OCI-LY1 (cell line): ENCODE data around the gene CYB5B.

Source experiments
- H2AFZ ChIP-seq: fragments of 200-600 bp; sonication (generic), shearing (Covaris generic); 2 replicates; pipeline ENCODE4 v1.6.0; 2014; ENCODE audit warnings: antibody characterized with exemption, mild to moderate bottlenecking, low read length
- H3F3A ChIP-seq: fragments of 200-600 bp; sonication (generic), shearing (Covaris generic); 2 replicates; pipeline ENCODE4 v1.6.0; 2014; ENCODE audit warnings: mild to moderate bottlenecking, antibody characterized with exemption, low read length, moderate library complexity; ENCODE audit not compliant: insufficient read depth
- H3K27ac ChIP-seq: fragments of 200-600 bp; sonication (generic); 2 replicates; pipeline ENCODE4 v1.5.1; 2014; ENCODE audit warnings: low read length, mixed run types, mild to moderate bottlenecking, low read depth; ENCODE audit not compliant: poor library complexity, severe bottlenecking
- H3K27me3 ChIP-seq: fragments of 200-600 bp; sonication (generic); 2 replicates; pipeline ENCODE4 v1.6.0; 2014; ENCODE audit warnings: antibody characterized with exemption, mild to moderate bottlenecking, low read length, moderate library complexity; ENCODE audit not compliant: insufficient read depth
- H3K36me3 ChIP-seq: fragments of 200-600 bp; sonication (generic); 2 replicates; pipeline ENCODE4 v1.6.1; 2014; ENCODE audit warnings: mild to moderate bottlenecking, antibody characterized with exemption, low read length, moderate library complexity, mixed read lengths; ENCODE audit not compliant: insufficient read depth
- H3K4me1 ChIP-seq: fragments of 200-600 bp; sonication (generic); 2 replicates; pipeline ENCODE4 v1.5.1; 2014; ENCODE audit warnings: mild to moderate bottlenecking, low read length, moderate library complexity; ENCODE audit not compliant: insufficient read depth, severe bottlenecking
- H3K4me2 ChIP-seq: fragments of 200-600 bp; sonication (generic), shearing (Covaris generic); 2 replicates; pipeline ENCODE4 v1.6.1; 2014; ENCODE audit warnings: low read length
- H3K4me3 ChIP-seq: fragments of 200-600 bp; sonication (generic); 2 replicates; pipeline ENCODE4 v1.5.1; 2014; ENCODE audit warnings: low read length, low read depth, mild to moderate bottlenecking, mixed read lengths; ENCODE audit not compliant: poor library complexity, severe bottlenecking
- H3K79me2 ChIP-seq: fragments of 200-600 bp; shearing (Covaris generic); 2 replicates; pipeline ENCODE4 v1.6.1; 2016; ENCODE audit warnings: mixed run types, low read length, mixed read lengths; ENCODE audit not compliant: insufficient read depth
- H3K9ac ChIP-seq: fragments of 200-600 bp; sonication (generic), shearing (Covaris generic); 2 replicates; pipeline ENCODE4 v1.6.1; 2014; ENCODE audit warnings: mild to moderate bottlenecking, low read length, mixed read lengths
- H3K9me2 ChIP-seq: fragments of 200-600 bp; sonication (generic), shearing (Covaris generic); 2 replicates; pipeline ENCODE4 v1.6.1; 2014; ENCODE audit warnings: low read depth, mild to moderate bottlenecking, low read length, mixed read lengths
- H3K9me3 ChIP-seq: fragments of 200-600 bp; shearing (Covaris generic); 2 replicates; pipeline ENCODE4 v1.6.1; 2014; ENCODE audit warnings: low read length, mixed read lengths
- H4K20me1 ChIP-seq: fragments of 200-600 bp; sonication (generic), shearing (Covaris generic); 2 replicates; pipeline ENCODE4 v1.6.0; 2016; ENCODE audit warnings: mild to moderate bottlenecking, low read length; ENCODE audit not compliant: insufficient read depth
- EZH2 ChIP-seq: fragments of 200-600 bp; sonication (generic), shearing (Covaris generic); IDR thresholded peaks from 2 replicates; pipeline ENCODE4 v1.8.0; 2017; ENCODE audit warnings: borderline replicate concordance, mixed run types, mild to moderate bottlenecking, antibody characterized with exemption, low read length, moderate library complexity, mixed read lengths
- TF ChIP-seq, protein P1 (sequence below): fragments of 200-600 bp; sonication (generic), shearing (Covaris generic); IDR thresholded peaks from 2 replicates; pipeline ENCODE4 v1.5.1; 2017; ENCODE audit warnings: mild to moderate bottlenecking, antibody characterized with exemption, low read length, moderate library complexity, mixed read lengths

CYB5B gene

DNA sequence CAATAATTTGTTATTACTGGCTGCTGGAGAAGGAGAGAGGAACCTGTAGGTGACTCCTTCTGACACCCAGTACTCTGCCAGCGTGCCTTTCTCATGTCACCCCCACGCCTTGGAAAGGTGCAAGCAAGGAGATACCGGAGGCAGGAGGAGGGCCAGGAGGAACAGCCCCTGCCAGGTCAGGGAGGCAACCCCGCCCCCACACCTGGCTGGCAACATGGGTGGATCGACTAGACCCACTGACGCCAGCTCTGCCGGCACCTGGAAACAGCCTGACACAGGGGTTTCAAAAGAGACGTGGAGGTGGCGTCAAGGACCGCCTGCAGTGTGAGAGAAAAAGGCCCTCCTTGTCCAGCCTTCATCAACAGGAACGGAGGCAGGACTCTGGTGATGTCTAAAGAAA, 62.3 kb downstream of the CYB5B start:
- Histone ChIP-seq H3K4me3 (no peak overlapping the region), H3K36me3 (no peaks in the 10 kb centered on the region), H3K27ac (no peak overlapping the region), H3K27me3 (no peaks in the 10 kb centered on the region), H3K9me3 (no peaks in the 10 kb centered on the region), H4K20me1 (no peaks in the 10 kb centered on the region), H3F3A (no peaks in the 10 kb centered on the region), H3K9ac (no peak overlapping the region), H2AFZ (no peak overlapping the region), H3K79me2 (no peaks in the 10 kb centered on the region), H3K9me2 (no peaks in the 10 kb centered on the region), H3K4me2 (no peak overlapping the region), H3K4me1 (no peaks in the 10 kb centered on the region)
- TF ChIP-seq, protein P1, sequence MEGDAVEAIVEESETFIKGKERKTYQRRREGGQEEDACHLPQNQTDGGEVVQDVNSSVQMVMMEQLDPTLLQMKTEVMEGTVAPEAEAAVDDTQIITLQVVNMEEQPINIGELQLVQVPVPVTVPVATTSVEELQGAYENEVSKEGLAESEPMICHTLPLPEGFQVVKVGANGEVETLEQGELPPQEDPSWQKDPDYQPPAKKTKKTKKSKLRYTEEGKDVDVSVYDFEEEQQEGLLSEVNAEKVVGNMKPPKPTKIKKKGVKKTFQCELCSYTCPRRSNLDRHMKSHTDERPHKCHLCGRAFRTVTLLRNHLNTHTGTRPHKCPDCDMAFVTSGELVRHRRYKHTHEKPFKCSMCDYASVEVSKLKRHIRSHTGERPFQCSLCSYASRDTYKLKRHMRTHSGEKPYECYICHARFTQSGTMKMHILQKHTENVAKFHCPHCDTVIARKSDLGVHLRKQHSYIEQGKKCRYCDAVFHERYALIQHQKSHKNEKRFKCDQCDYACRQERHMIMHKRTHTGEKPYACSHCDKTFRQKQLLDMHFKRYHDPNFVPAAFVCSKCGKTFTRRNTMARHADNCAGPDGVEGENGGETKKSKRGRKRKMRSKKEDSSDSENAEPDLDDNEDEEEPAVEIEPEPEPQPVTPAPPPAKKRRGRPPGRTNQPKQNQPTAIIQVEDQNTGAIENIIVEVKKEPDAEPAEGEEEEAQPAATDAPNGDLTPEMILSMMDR, result no peak
- TF ChIP-seq EZH2, result no peak

DNA sequence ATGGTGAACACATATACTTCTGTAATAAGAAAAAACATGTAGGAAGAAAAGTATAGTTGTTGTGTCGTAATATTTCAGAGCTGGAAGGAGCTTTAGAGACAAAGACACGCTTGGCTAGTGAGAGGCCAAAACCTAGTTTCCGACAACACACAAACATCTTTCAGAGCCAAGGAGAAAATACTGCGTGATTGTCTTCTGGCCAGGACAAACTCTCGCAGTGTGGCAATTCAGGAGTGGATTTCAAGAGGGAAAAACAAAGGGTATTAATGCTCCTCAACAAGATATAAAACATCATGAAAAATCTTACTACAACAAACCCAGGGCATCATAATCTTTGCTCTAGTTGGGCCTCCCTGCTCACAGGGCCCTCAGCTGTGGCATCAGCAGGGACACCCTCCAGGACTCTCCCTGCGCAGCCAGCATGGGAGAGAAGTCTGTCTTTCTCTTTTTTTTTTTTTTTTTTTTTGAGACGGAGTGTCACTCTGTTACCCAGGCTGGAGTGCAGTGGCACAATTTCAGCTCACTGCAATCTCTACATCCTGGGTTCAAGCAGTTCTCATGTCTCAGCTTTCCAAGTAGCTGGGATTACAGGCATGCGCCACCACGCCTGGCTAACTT, 66.4 kb downstream of the CYB5B start:
- H3K4me2 ChIP-seq, result no peak overlapping the region
- no peak for TF ChIP-seq EZH2
- TF ChIP-seq, protein P1, result no peak
- H2AFZ ChIP-seq, result no peak overlapping the region
- no peak overlapping the region for H3K9ac ChIP-seq
- no peaks in the 10 kb centered on the region for H3K27me3 ChIP-seq
- H3K36me3 ChIP-seq, result no peaks in the 10 kb centered on the region
- no peaks in the 10 kb centered on the region for H3K4me1 ChIP-seq
- no peaks in the 10 kb centered on the region for H3K9me2 ChIP-seq
- no peak overlapping the region for H3K4me3 ChIP-seq
- no peaks in the 10 kb centered on the region for H4K20me1 ChIP-seq
- no peaks in the 10 kb centered on the region for H3K9me3 ChIP-seq
- no peaks in the 10 kb centered on the region for H3F3A ChIP-seq
- H3K79me2 ChIP-seq, result no peaks in the 10 kb centered on the region
- no peak overlapping the region for H3K27ac ChIP-seq

DNA sequence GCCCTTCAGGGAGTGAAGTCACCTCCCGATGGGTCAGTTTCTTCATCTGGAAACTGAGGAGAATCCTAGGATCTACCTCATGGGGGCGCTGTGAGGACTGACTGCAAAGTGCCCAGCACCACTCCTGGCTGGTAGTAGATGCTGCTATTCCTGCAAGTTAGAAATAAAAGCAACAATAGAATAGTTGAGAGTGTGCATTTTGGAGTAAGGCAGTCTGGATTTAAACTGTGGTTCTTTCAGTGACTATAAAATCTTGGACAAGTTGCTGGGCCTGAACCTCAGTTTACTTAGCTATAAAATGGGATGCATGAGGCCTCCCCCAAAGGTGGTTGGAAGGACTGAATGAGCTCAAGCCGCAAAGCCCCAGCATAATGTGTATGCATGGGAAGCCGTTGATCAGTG, 70.6 kb downstream of the CYB5B start:
- no peak overlapping the region for H2AFZ ChIP-seq
- no peaks in the 10 kb centered on the region for H3F3A ChIP-seq
- no peaks in the 10 kb centered on the region for H4K20me1 ChIP-seq

More for the DNA sequence above, 70.6 kb downstream of the CYB5B start:
- no peaks in the 10 kb centered on the region for H3K36me3 ChIP-seq
- TF ChIP-seq, protein P1, result peak; percentile 64; the same call in 1 of the 2 replicates
- TF ChIP-seq EZH2, result no peak
- H3K9me3 ChIP-seq, result no peaks in the 10 kb centered on the region
- H3K27ac ChIP-seq, result no peak overlapping the region
- H3K9ac ChIP-seq, result no peak overlapping the region
- H3K4me2 ChIP-seq, result no peak overlapping the region
- H3K4me1 ChIP-seq, result no peaks in the 10 kb centered on the region
- no peak overlapping the region for H3K4me3 ChIP-seq
- no peaks in the 10 kb centered on the region for H3K79me2 ChIP-seq
- H3K9me2 ChIP-seq, result no peaks in the 10 kb centered on the region
- no peaks in the 10 kb centered on the region for H3K27me3 ChIP-seq
